SU-DHL-6 (cell line): ENCODE data around the gene EPHX1.

Source experiments
- H2AFZ ChIP-seq: fragments of 200-600 bp; sonication (generic); 2 replicates; pipeline ENCODE4 v1.6.1; 2014; ENCODE audit warnings: low read depth, mild to moderate bottlenecking, moderate library complexity, mixed read lengths, antibody characterized with exemption, low read length; ENCODE audit not compliant: severe bottlenecking
- H3F3A ChIP-seq: fragments of 200-600 bp; shearing (Covaris generic); 2 replicates; pipeline ENCODE4 v1.6.0; 2016; ENCODE audit warnings: antibody characterized with exemption, mild to moderate bottlenecking; ENCODE audit not compliant: insufficient read depth
- H3K27ac ChIP-seq: fragments of 200-600 bp; sonication (generic); 2 replicates; pipeline ENCODE4 v1.5.1; 2016; ENCODE audit warnings: low read depth, mild to moderate bottlenecking, low read length, moderate library complexity, mixed read lengths
- H3K27me3 ChIP-seq: fragments of 200-600 bp; sonication (generic), shearing (Covaris generic); 2 replicates; pipeline ENCODE4 v1.6.0; 2014; ENCODE audit warnings: mild to moderate bottlenecking, low read length
- H3K36me3 ChIP-seq: fragments of 200-600 bp; sonication (generic); 2 replicates; pipeline ENCODE4 v1.6.1; 2014; ENCODE audit warnings: mild to moderate bottlenecking, low read length, mixed read lengths
- H3K4me2 ChIP-seq: fragments of 300-600, 200-600 bp; shearing (Covaris generic), sonication (generic); 2 replicates; pipeline ENCODE4 v1.6.0; 2014; ENCODE audit warnings: low read length, low read depth, mild to moderate bottlenecking; ENCODE audit not compliant: poor library complexity, severe bottlenecking
- H3K4me3 ChIP-seq: fragments of 200-600 bp; sonication (generic); 2 replicates; pipeline ENCODE4 v1.5.1; 2014; ENCODE audit warnings: antibody characterized with exemption, low read length, mild to moderate bottlenecking, mixed read lengths; ENCODE audit not compliant: insufficient read depth, poor library complexity, severe bottlenecking
- H3K79me2 ChIP-seq: fragments of 200-600 bp; sonication (generic); 2 replicates; pipeline ENCODE4 v1.6.1; 2014; ENCODE audit warnings: mild to moderate bottlenecking, low read length, moderate library complexity; ENCODE audit not compliant: insufficient read depth
- H3K9ac ChIP-seq: fragments of 200-600 bp; sonication (generic); 2 replicates; pipeline ENCODE4 v1.7.0; 2014; ENCODE audit warnings: mild to moderate bottlenecking, low read length
- H3K9me2 ChIP-seq: fragments of 200-600 bp; sonication (generic); replicated peaks from 2 replicates; pipeline ENCODE4 v1.6.1; 2014; ENCODE audit warnings: low read length; ENCODE audit not compliant: insufficient read depth
- H3K9me3 ChIP-seq: fragments of 200-600 bp; sonication (generic); 2 replicates; pipeline ENCODE4 v1.6.1; 2014; ENCODE audit warnings: low read length, mixed read lengths; ENCODE audit not compliant: insufficient read depth
- H4K20me1 ChIP-seq: fragments of 200-600 bp; sonication (generic); 2 replicates; pipeline ENCODE4 v1.6.1; 2014; ENCODE audit warnings: low read depth, mild to moderate bottlenecking, antibody characterized with exemption, low read length, moderate library complexity, mixed read lengths
- EZH2phosphoT487 ChIP-seq: fragments of 200-600 bp; sonication (generic), shearing (Covaris generic); conservative IDR thresholded peaks from 2 replicates; pipeline ENCODE4 v1.6.1; 2018; ENCODE audit warnings: mild to moderate bottlenecking, antibody characterized with exemption, low read length, moderate library complexity, mixed read lengths
- TF ChIP-seq, protein P1 (sequence below): fragments of 200-600 bp; sonication (generic); IDR thresholded peaks from one replicate; pipeline ENCODE4 v1.5.1; 2017; ENCODE audit warnings: antibody characterized with exemption, mild to moderate bottlenecking, low read length, moderate library complexity; ENCODE audit not compliant: insufficient read depth, poor library complexity, severe bottlenecking

EPHX1 gene

DNA sequence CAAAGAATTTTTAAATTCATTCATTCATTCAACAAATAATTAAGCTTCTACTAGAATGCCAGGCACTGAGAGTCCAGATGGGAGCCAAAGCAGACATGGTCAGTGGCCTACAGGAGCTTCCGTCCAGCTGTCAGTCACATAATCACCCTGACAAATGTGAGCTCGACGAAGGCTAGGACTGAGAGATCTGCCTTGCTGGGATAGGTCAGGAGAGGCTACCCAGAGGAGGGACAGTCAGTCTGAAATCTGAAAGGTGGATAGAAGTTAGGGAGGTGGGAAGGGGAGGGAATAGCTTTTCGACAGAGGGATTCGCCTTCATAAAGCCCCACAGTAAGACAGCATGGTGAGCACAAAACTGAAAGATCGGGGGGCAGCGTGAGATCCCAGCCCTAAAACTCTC lies 8.3 kb downstream of the EPHX1 start:
- H3K9me2 ChIP-seq = no peaks in the 10 kb centered on the region
- no peak overlapping the region for H3K27ac ChIP-seq
- no peak overlapping the region for H2AFZ ChIP-seq
- H4K20me1 ChIP-seq = no peaks in the 10 kb centered on the region
- no peak overlapping the region for H3K4me2 ChIP-seq
- TF ChIP-seq EZH2phosphoT487 = no peak
- TF ChIP-seq, protein P1, sequence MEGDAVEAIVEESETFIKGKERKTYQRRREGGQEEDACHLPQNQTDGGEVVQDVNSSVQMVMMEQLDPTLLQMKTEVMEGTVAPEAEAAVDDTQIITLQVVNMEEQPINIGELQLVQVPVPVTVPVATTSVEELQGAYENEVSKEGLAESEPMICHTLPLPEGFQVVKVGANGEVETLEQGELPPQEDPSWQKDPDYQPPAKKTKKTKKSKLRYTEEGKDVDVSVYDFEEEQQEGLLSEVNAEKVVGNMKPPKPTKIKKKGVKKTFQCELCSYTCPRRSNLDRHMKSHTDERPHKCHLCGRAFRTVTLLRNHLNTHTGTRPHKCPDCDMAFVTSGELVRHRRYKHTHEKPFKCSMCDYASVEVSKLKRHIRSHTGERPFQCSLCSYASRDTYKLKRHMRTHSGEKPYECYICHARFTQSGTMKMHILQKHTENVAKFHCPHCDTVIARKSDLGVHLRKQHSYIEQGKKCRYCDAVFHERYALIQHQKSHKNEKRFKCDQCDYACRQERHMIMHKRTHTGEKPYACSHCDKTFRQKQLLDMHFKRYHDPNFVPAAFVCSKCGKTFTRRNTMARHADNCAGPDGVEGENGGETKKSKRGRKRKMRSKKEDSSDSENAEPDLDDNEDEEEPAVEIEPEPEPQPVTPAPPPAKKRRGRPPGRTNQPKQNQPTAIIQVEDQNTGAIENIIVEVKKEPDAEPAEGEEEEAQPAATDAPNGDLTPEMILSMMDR = no peak
- H3K36me3 ChIP-seq = no peaks in the 10 kb centered on the region
- no peaks in the 10 kb centered on the region for H3K9me3 ChIP-seq
- H3F3A ChIP-seq = no peaks in the 10 kb centered on the region
- no peaks in the 10 kb centered on the region for H3K79me2 ChIP-seq
- H3K9ac ChIP-seq = no peak overlapping the region
- no peak overlapping the region for H3K4me3 ChIP-seq
- no peaks in the 10 kb centered on the region for H3K27me3 ChIP-seq

DNA sequence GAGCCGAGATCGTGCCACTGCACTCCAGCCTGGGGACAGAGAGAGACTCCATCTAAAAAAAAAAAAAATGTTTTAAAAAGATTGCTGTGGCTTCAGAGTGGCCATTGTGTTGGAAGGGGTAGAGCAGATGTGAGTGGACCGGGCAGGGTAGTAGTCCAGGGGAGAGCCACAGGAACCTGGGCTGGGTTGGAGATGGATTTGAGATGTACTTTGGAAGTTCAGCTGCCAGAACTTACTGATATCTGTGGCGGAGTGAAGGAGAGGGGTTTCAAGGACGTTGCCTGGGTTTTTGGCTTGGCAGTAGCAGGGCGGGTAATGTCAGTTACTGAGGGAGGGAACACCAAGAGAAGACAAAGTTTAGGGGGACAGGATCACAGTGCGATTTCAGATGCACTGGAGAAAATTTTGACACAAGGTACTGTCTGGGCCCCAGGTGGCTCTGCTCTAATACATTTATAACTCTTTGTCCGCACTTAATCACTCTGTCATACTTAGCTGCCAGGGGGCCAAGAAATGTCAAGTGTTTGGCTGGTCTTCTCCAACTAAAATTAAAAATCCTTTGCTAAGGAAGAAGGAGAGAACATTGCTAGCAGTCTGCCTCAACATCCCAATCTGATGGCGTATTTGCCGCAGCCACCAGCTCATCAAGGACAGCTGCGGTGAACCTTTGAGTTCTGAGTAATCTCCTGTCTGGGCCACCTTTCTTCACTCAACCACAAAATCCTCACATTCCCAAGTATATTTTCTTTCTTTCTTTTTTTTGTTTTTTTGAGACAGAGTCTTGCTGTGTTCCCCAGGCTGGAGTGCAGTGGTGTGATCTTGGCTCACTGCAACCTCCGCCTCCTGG lies 9.6 kb downstream of the EPHX1 start:
- Histone ChIP-seq H3K27ac (no peak overlapping the region), H3K9ac (no peak overlapping the region), H3K9me3 (no peaks in the 10 kb centered on the region), H2AFZ (no peak overlapping the region), H3K36me3 (no peaks in the 10 kb centered on the region), H3K27me3 (no peaks in the 10 kb centered on the region), H3K79me2 (no peaks in the 10 kb centered on the region), H3K9me2 (no peaks in the 10 kb centered on the region), H3F3A (no peaks in the 10 kb centered on the region), H4K20me1 (no peaks in the 10 kb centered on the region), H3K4me3 (no peak overlapping the region), H3K4me2 (no peak overlapping the region)
- no peak for TF ChIP-seq EZH2phosphoT487
- TF ChIP-seq, protein P1 = no peak

DNA sequence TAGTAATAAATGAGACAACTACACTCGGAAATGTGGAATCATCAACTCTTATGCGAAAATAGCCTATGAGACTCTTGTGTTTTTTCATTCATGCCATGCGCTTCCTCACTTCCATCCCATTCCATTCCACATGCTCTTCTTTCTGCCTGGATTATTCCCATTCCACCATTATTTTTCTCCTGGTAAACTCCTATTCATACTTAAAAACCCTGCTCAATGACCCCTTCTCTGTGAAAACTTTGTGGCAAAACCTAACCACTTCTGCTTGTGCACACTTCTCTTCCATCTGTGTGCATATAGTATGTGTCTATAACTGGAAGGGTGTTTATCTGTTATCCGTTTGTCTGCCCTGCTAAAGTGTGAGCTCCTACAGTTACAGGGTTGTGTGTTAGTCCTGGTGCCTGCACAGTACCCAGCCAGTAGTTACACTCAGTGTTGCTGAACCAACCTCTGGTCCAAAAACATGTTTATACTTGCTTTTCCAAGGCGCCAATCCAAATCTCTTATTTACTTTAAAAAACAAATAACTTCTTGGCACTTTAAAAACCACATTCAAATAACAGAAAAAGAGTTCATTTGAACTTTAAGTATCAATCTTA lies 10.7 kb downstream of the EPHX1 start:
- no peak overlapping the region for H2AFZ ChIP-seq
- no peaks in the 10 kb centered on the region for H3F3A ChIP-seq
- no peaks in the 10 kb centered on the region for H3K79me2 ChIP-seq
- TF ChIP-seq, protein P1 = no peak
- no peak for TF ChIP-seq EZH2phosphoT487
- no peaks in the 10 kb centered on the region for H3K36me3 ChIP-seq
- no peaks in the 10 kb centered on the region for H3K9me2 ChIP-seq
- no peak overlapping the region for H3K9ac ChIP-seq
- H3K27me3 ChIP-seq = no peaks in the 10 kb centered on the region
- no peak overlapping the region for H3K4me2 ChIP-seq
- no peaks in the 10 kb centered on the region for H3K9me3 ChIP-seq
- no peaks in the 10 kb centered on the region for H4K20me1 ChIP-seq
- no peak overlapping the region for H3K4me3 ChIP-seq
- no peak overlapping the region for H3K27ac ChIP-seq
